ENCODE results near the gene RFNG. TPM values are rescaled to one million over a fixed set of nuclear protein-coding genes. Genes with fewer than 3 reads are reported as not detected.
A peak's percentile ranks its signal among the peaks of the same experiment; 100 is the strongest.

RFNG gene
- total and polyA plus RNA-seq, 2 donors (not counting 1 experiment from before 2014, with no cell fraction given) = 30.1 to 44.5 TPM

DNA sequence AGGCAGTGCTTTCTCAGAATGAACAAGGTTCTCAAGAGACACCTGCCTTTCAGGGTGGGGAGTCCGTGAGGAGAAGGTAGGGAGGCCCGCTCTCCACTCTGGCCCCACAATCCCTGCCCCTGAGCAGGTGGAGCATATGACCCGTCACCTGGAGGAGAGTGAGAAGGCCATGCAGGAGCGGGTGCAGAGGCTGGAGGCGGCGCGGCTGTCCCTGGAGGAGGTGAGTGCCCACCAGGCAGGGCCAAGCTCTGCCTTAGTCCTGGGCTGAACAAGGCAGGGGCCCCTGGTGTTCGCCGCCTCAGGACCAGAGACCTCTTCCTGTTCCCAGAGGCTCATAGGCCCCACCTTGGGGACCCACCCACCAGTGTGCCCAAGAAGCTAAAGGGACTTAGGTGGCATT, 22.6 kb downstream of the RFNG start:
- Mint-ChIP-seq H3K4me3 (peak overlapping the region; percentile 62), H3K27ac (no peak overlapping the region), H3K9me3 (ENCODE audit: insufficient read depth) (no peaks in the 10 kb centered on the region), H3K27me3 (no peaks in the 10 kb centered on the region), H3K4me1 (peaks cover 12% of the 10 kb centered on the region)
- H3K9ac ChIP-seq (ENCODE audit: low read length) = no peak overlapping the region
- H3K27ac ChIP-seq (ENCODE audit: low read length in 2 of 2) = no peak overlapping the region
- TF ChIP-seq, protein P1, sequence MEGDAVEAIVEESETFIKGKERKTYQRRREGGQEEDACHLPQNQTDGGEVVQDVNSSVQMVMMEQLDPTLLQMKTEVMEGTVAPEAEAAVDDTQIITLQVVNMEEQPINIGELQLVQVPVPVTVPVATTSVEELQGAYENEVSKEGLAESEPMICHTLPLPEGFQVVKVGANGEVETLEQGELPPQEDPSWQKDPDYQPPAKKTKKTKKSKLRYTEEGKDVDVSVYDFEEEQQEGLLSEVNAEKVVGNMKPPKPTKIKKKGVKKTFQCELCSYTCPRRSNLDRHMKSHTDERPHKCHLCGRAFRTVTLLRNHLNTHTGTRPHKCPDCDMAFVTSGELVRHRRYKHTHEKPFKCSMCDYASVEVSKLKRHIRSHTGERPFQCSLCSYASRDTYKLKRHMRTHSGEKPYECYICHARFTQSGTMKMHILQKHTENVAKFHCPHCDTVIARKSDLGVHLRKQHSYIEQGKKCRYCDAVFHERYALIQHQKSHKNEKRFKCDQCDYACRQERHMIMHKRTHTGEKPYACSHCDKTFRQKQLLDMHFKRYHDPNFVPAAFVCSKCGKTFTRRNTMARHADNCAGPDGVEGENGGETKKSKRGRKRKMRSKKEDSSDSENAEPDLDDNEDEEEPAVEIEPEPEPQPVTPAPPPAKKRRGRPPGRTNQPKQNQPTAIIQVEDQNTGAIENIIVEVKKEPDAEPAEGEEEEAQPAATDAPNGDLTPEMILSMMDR (IDR thresholded peaks at IDR 0.05) = no peak
- no peak for TF ChIP-seq EZH2 (IDR thresholded peaks at IDR 0.05; ENCODE audit: borderline replicate concordance, insufficient read depth, low read depth, low read length, poor library complexity, severe bottlenecking)
- ChIA-PET CTCF (interaction anchor here (1.3 to 3.0 kb wide), 2 partner anchors 9 to 126 kb away, joined by 3 to 41 read pairs; partner anchors contain the start of gene DCXR), POLR2A (interaction anchor here (1.5 kb wide), 1 partner anchor 9 kb away, joined by 4 read pairs; the partner anchor contains the start of gene DCXR)
- H3K79me2 ChIP-seq (ENCODE audit: control insufficient read depth, insufficient read depth, low read length) = peaks cover 11% of the 10 kb centered on the region
- H3K4me2 ChIP-seq (replicated peaks; ENCODE audit: low read depth, low read length, poor library complexity, severe bottlenecking) = peak overlapping the region; percentile 97
- peaks cover 18 to 25% of the 10 kb centered on the region in 2 donors for H3K4me1 ChIP-seq (ENCODE audit: control insufficient read depth in 2 of 2, insufficient read depth in 2 of 2, low read length in 2 of 2)
- no peak overlapping the region for H3K4me3 ChIP-seq (ENCODE audit: control extremely low read depth in 1 of 5, extremely low read depth in 1 of 5, insufficient read depth in 1 of 5, low read depth in 2 of 5, low read length in 4 of 5)
- H2AFZ ChIP-seq (ENCODE audit: insufficient read depth, low read depth, low read length, poor library complexity, severe bottlenecking) = no peak overlapping the region
- 97% methylated on average over 7 of the region's 9 CpGs for WGBS (ENCODE audit: insufficient coverage)
- H3K9me3 ChIP-seq (ENCODE audit: control extremely low read depth in 1 of 3, control insufficient read depth in 2 of 3, insufficient read depth in 1 of 3, low read length in 2 of 3) = peaks cover 0 to 10% (median 0%) of the 10 kb centered on the region in 3 donors
- no peaks in the 10 kb centered on the region for H3K36me3 ChIP-seq (replicated peaks in 1 of 2; ENCODE audit: control extremely low read depth in 1 of 2, control insufficient read depth in 1 of 2, extremely low read depth in 1 of 2, insufficient read depth in 2 of 2, low read length in 1 of 2)
- DNase-seq (no peak), ATAC-seq (ENCODE audit: low read depth) (no peak)
- H3K27me3 ChIP-seq (replicated peaks in 1 of 4; ENCODE audit: control extremely low read depth in 1 of 4, control insufficient read depth in 3 of 4, insufficient read depth in 4 of 4, low read length in 3 of 4) = peaks cover 0 to 44% (median 3%) of the 10 kb centered on the region in 4 experiments
- intact Hi-C loops (cut with micrococcal nuclease) = no loop called here
- peaks cover 31% of the 10 kb centered on the region for H4K20me1 ChIP-seq (ENCODE audit: control insufficient read depth, insufficient read depth, low read length, poor library complexity, severe bottlenecking)

DNA sequence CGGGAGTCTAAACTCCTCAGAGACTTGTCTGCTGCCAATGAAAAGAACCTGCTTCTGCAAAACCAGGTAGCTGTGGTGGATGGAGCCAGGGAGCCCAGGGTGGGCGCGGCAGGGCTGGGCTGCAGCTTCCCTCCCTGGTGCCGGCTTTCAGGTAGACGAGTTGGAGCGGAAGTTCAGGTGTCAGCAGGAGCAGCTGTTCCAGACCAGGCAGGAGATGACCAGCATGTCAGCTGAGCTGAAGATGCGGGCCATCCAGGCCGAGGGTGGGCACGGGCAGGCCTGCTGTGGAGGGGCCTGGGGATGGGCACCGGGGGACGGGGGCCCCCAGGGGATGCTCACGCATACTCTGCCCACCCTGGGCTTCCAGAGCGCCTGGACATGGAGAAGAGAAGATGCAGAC, 23.4 kb downstream of the RFNG start:
- POLR2A ChIA-PET = interaction anchor here (0.6 to 1.5 kb wide), 2 partner anchors 9 to 84 kb away, joined by 3 to 4 read pairs; partner anchors contain the start of gene DCXR
- H3K27me3 ChIP-seq (replicated peaks in 1 of 4; ENCODE audit: control extremely low read depth in 1 of 4, control insufficient read depth in 3 of 4, insufficient read depth in 4 of 4, low read length in 3 of 4) = peaks cover 0 to 46% (median 3%) of the 10 kb centered on the region in 4 experiments
- peaks cover 0 to 10% (median 0%) of the 10 kb centered on the region in 3 donors for H3K9me3 ChIP-seq (ENCODE audit: control extremely low read depth in 1 of 3, control insufficient read depth in 2 of 3, insufficient read depth in 1 of 3, low read length in 2 of 3)
- H3K4me3 ChIP-seq (ENCODE audit: control extremely low read depth in 1 of 5, extremely low read depth in 1 of 5, insufficient read depth in 1 of 5, low read depth in 2 of 5, low read length in 4 of 5) = no peak overlapping the region
- H3K4me1 ChIP-seq (ENCODE audit: control insufficient read depth in 2 of 2, insufficient read depth in 2 of 2, low read length in 2 of 2) = peaks cover 22 to 31% of the 10 kb centered on the region in 2 donors
- H3K9me3 Mint-ChIP-seq (ENCODE audit: insufficient read depth) = no peaks in the 10 kb centered on the region
- H3K79me2 ChIP-seq (ENCODE audit: control insufficient read depth, insufficient read depth, low read length) = peaks cover 13% of the 10 kb centered on the region
- H3K4me2 ChIP-seq (replicated peaks; ENCODE audit: low read depth, low read length, poor library complexity, severe bottlenecking) = no peak overlapping the region
- no peak overlapping the region for H3K9ac ChIP-seq (ENCODE audit: low read length)
- intact Hi-C loops (cut with micrococcal nuclease) = no loop called here
- H3K36me3 ChIP-seq (replicated peaks in 1 of 2; ENCODE audit: control extremely low read depth in 1 of 2, control insufficient read depth in 1 of 2, extremely low read depth in 1 of 2, insufficient read depth in 2 of 2, low read length in 1 of 2) = no peaks in the 10 kb centered on the region
- H3K4me3 Mint-ChIP-seq = no peak overlapping the region
- no peak overlapping the region for H3K27ac ChIP-seq (ENCODE audit: low read length in 2 of 2)
- DNase-seq (no peak), ATAC-seq (ENCODE audit: low read depth) (no peak)
- CTCF ChIA-PET = interaction anchor here (1.3 kb wide), 1 partner anchor 10 kb away, joined by 3 read pairs; the partner anchor contains the start of gene DCXR
- H4K20me1 ChIP-seq (ENCODE audit: control insufficient read depth, insufficient read depth, low read length, poor library complexity, severe bottlenecking) = peaks cover 31% of the 10 kb centered on the region
- H3K27me3 Mint-ChIP-seq = no peaks in the 10 kb centered on the region
- H3K27ac Mint-ChIP-seq = no peak overlapping the region
- TF ChIP-seq, protein P1 (IDR thresholded peaks at IDR 0.05) = no peak
- TF ChIP-seq EZH2 (IDR thresholded peaks at IDR 0.05; ENCODE audit: borderline replicate concordance, insufficient read depth, low read depth, low read length, poor library complexity, severe bottlenecking) = no peak
- 98% methylated on average over 13 of the region's 13 CpGs for WGBS (ENCODE audit: insufficient coverage)
- H3K4me1 Mint-ChIP-seq = peaks cover 16% of the 10 kb centered on the region
- H2AFZ ChIP-seq (ENCODE audit: insufficient read depth, low read depth, low read length, poor library complexity, severe bottlenecking) = no peak overlapping the region
